Activated T-helper 2 cell treated with anti-CD3 and anti-CD28 coated beads, Interferon-gamma antibody, Interleukin-2, Interleukin-4, amounts not matched to agents 10 μg/mL and 5 μg/mL and 100 μg/mL, durations not matched to agents 14 hours and 24 hours and 36 hours (primary cell): ENCODE results near the gene RASSF5. TPM values are rescaled to one million over a fixed set of nuclear protein-coding genes. Genes with fewer than 3 reads are reported as not detected.
A peak's percentile ranks its signal among the peaks of the same experiment; 100 is the strongest.

Experiments used
- DNase-seq: peaks from one replicate; pipeline ENCODE4 v3.0.0; 2021; ENCODE audit warnings: low spot score
- H3K27ac Mint-ChIP-seq: one replicate; pipeline ENCODE4 v1.8.0; 2021; ENCODE audit warnings: mixed read lengths
- H3K27me3 Mint-ChIP-seq: one replicate; pipeline ENCODE4 v1.8.0; 2021; ENCODE audit warnings: low read depth, mixed read lengths
- H3K36me3 Mint-ChIP-seq: one replicate; pipeline ENCODE4 v1.8.0; 2021; ENCODE audit warnings: low read depth, mixed read lengths
- H3K4me1 Mint-ChIP-seq: one replicate; pipeline ENCODE4 v1.8.0; 2021; ENCODE audit warnings: low read depth, mixed read lengths
- H3K4me3 Mint-ChIP-seq: one replicate; pipeline ENCODE4 v1.8.0; 2021; ENCODE audit warnings: low read depth, mild to moderate bottlenecking, moderate library complexity, mixed read lengths
- H3K9me3 Mint-ChIP-seq: one replicate; pipeline ENCODE4 v1.8.0; 2021; ENCODE audit warnings: mixed read lengths
- intact Hi-C: fragments of 100-400 bp; cut with micrococcal nuclease; formaldehyde crosslinking; loops from one replicate; pipeline ENCODE4 v1.15.1; 2023
- total RNA-seq: library from RNA; stranded (reverse); gene quantifications from 2 replicates; pipeline ENCODE4 v1.2.3, GENCODE V29; 2022

The RASSF5 gene
- total RNA-seq, 1 donor from 2014 or later: 182 TPM

DNA sequence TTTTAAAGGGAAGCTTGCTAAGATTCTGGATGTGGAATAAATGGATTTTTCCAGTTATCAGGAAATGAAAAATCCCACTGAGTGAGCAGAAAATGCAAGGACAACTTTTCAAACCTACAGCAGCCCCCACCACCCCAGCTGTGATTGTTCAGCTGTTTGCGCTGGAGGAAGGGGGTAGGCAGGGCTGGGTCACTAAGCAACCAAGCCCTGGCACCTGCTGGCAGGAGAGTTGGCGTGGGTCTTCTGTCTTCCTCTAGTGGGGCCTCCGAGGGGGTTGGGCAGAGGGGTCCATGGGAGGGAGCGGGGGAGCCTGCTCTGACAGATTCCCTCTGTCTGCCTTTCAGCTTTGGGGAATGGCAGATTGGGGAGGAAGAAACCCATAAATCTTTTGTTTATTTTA lies 59.7 kb downstream of the RASSF5 start:
- Mint-ChIP-seq H3K27me3 (no peaks in the 10 kb centered on the region), H3K4me3 (peak overlapping the region; percentile 67), H3K27ac (peak overlapping the region; percentile 91), H3K9me3 (no peaks in the 10 kb centered on the region), H3K4me1 (peaks cover 89% of the 10 kb centered on the region), H3K36me3 (peaks cover 95% of the 10 kb centered on the region)
- intact Hi-C loops: no loop called here
- DNase-seq: no peak

DNA sequence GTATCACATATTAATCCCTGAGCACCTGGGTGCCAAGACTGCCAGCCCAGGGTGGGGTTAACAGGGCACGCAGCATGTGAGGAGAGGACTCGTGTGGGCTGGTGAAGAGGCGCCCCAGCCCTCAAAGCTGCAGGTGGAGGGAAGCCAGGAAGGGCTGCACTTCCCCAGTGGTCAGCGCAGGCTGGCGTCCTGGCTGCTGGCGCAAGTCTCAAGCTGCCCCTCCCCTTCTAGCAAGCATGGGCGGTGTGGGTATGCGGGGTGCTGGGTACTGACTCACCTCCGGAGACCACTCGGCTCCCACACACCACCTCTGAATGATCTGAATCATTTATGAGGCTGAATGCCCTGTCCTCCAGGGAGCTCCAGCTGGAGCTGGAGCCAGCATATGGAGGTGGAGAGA lies 60.9 kb downstream of the RASSF5 start:
- no peaks in the 10 kb centered on the region for H3K9me3 Mint-ChIP-seq
- peak overlapping the region; percentile 91 for H3K27ac Mint-ChIP-seq
- intact Hi-C loops: no loop called here
- H3K27me3 Mint-ChIP-seq: no peaks in the 10 kb centered on the region
- peak overlapping the region; percentile 41 for H3K4me3 Mint-ChIP-seq
- H3K36me3 Mint-ChIP-seq: peaks cover 93% of the 10 kb centered on the region
- DNase-seq: no peak
- H3K4me1 Mint-ChIP-seq: peaks cover 87% of the 10 kb centered on the region

DNA sequence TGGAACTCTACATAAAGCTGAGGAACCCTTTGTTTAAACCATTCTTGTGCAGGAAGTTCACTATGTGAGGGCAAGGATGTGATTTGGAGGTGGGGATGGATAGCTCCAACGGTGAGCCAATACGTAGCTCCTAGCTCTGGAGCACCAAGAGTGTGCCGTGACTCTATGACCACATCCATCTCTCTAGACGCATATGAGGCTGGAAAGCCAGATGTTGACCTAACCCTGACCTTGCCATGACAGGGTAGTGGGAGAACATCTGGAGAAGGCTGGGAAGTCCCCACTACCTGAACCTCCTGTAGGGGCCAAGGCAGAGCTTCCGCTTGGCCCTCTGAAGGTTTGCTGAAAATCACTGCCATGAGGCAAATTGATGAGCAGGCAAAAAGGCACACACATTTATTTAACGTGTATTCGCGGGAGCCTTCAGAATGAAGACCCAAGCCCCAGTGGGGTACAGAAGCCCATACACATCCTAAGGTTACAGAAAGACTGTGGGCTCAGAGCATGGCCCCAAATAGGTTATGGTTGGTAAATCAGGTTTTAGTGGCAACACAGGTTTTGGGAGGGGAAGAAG lies 61.5 kb downstream of the RASSF5 start:
- intact Hi-C loops: no loop called here
- DNase-seq: no peak
- Mint-ChIP-seq H3K27ac (peak overlapping the region; percentile 91), H3K4me3 (peak overlapping the region; percentile 4), H3K27me3 (no peaks in the 10 kb centered on the region), H3K36me3 (peaks cover 93% of the 10 kb centered on the region), H3K9me3 (no peaks in the 10 kb centered on the region), H3K4me1 (peaks cover 86% of the 10 kb centered on the region)

DNA sequence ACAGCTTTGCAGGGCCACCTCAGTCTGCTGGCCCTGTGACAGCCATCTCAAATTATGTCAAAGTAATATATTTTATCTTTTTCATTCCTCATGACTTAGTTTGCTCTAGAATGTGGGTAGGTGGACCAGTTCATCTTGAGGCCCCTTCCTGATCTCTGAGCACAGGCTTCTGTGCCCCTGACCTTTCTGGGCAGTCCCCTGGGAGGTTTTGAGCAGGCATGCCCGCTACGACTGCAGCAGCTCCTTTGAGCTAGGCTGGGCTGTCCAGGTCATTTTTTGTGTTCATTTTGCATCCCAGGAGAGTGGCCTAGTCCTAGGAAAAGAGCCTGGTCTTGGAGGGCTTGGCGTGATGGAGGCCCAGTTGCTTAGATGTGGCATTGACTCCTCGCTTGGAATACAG lies 62.2 kb downstream of the RASSF5 start:
- intact Hi-C loops: no loop called here
- H3K27ac Mint-ChIP-seq: peak overlapping the region; percentile 58
- peaks cover 86% of the 10 kb centered on the region for H3K4me1 Mint-ChIP-seq
- H3K9me3 Mint-ChIP-seq: no peaks in the 10 kb centered on the region
- H3K36me3 Mint-ChIP-seq: peaks cover 92% of the 10 kb centered on the region
- no peak overlapping the region for H3K4me3 Mint-ChIP-seq
- DNase-seq: no peak
- no peaks in the 10 kb centered on the region for H3K27me3 Mint-ChIP-seq

DNA sequence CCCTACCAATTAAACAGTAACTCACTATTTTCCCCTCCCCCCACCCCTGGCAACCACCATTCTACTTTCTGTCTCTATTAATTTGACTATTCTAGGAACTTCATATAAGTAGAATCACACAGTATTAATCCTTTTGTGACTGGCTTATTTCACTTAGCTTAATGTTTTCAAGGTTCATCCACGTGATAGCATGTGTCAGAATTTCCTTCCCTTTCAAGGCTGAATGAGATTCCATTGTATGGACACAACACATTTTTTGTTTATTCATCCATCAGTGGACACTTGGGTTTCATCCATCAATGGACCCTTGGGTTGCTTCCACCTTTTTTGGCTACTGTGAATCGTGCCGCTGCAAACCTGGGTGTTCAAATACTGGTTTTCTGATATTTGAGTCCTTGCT lies 63.2 kb downstream of the RASSF5 start:
- intact Hi-C loops: no loop called here
- peaks cover 88% of the 10 kb centered on the region for H3K36me3 Mint-ChIP-seq
- H3K4me3 Mint-ChIP-seq: no peak overlapping the region
- H3K27ac Mint-ChIP-seq: peak overlapping the region; percentile 77
- no peak for DNase-seq
- H3K9me3 Mint-ChIP-seq: no peaks in the 10 kb centered on the region
- H3K4me1 Mint-ChIP-seq: peaks cover 84% of the 10 kb centered on the region
- H3K27me3 Mint-ChIP-seq: no peaks in the 10 kb centered on the region

DNA sequence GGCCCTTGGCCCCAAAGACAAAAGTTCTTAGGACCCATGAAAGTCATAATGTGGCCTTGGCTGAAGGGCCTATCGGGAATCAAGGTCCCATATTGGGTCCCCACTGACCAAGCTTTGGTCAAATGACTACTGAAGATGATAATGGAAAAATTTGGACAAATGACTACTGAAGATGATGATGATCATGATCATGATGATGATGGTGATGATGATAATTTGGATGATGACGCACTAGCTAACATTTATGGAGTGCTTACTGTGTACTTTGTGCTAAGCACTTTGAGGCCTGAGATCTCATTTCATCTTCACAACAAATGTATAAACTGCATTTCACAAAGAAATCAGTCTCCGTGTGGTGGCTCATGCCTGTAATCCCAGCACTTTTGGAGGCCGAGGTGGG lies 65.5 kb downstream of the RASSF5 start:
- intact Hi-C loops: no loop called here
- no peaks in the 10 kb centered on the region for H3K27me3 Mint-ChIP-seq

DNA sequence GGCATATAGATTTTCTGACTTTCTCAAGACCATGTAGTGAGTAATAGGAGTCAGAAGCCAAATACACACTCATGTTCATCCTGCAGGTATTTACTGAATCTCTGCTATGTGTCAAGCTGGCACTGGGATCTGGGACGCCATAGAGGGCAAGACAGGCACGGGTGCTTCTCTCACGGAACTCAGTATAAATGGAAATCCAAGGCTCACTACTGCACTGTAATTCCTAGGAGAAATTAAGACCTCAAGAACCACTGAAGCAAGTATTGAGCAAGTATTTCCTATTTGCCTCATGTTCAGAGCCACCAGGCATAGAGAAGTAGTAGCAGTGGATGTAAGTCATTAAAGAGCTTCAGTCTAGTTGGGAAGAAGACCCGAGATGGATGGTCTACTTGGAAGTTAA lies 66.0 kb downstream of the RASSF5 start:
- no peaks in the 10 kb centered on the region for H3K27me3 Mint-ChIP-seq
- H3K9me3 Mint-ChIP-seq: no peaks in the 10 kb centered on the region
- H3K27ac Mint-ChIP-seq: peak overlapping the region; percentile 98
- H3K36me3 Mint-ChIP-seq: peaks cover 86% of the 10 kb centered on the region
- peaks cover 84% of the 10 kb centered on the region for H3K4me1 Mint-ChIP-seq
- intact Hi-C loops: no loop called here
- DNase-seq: no peak
- peak overlapping the region; percentile 44 for H3K4me3 Mint-ChIP-seq

More for the DNA sequence above, 65.5 kb downstream of the RASSF5 start:
- DNase-seq: no peak
- no peaks in the 10 kb centered on the region for H3K9me3 Mint-ChIP-seq
- H3K4me3 Mint-ChIP-seq: no peak overlapping the region
- H3K36me3 Mint-ChIP-seq: peaks cover 84% of the 10 kb centered on the region
- H3K4me1 Mint-ChIP-seq: peaks cover 83% of the 10 kb centered on the region
- H3K27ac Mint-ChIP-seq: peak overlapping the region; percentile 77

DNA sequence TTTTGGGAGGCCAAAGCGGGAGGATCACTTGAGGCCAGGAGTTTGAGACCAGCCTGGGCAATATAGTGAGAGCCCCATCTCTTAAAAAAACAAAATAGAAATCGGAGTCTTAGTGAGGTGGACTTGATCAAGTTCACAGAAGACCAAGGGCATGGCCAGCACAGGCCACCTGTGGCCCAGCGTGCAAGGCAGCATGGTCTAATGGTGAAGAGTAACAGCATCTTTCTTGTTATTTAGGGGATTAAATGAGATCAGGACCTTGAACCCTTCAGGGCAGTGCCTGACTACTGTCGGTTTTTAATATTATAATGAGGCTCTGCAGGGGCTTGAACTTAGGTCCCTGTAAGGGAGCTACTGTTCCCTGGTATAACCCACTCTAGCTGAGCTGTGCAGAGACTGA lies 66.4 kb downstream of the RASSF5 start:
- H3K4me1 Mint-ChIP-seq: peaks cover 84% of the 10 kb centered on the region
- intact Hi-C loops: loop anchor here (2.0 kb wide), 1 partner anchor 17 kb away; no protein-coding TSS in a partner anchor
- no peaks in the 10 kb centered on the region for H3K9me3 Mint-ChIP-seq
- no peak for DNase-seq
- H3K27me3 Mint-ChIP-seq: no peaks in the 10 kb centered on the region
- H3K4me3 Mint-ChIP-seq: peak overlapping the region; percentile 44
- peak overlapping the region; percentile 98 for H3K27ac Mint-ChIP-seq
- H3K36me3 Mint-ChIP-seq: peaks cover 86% of the 10 kb centered on the region

DNA sequence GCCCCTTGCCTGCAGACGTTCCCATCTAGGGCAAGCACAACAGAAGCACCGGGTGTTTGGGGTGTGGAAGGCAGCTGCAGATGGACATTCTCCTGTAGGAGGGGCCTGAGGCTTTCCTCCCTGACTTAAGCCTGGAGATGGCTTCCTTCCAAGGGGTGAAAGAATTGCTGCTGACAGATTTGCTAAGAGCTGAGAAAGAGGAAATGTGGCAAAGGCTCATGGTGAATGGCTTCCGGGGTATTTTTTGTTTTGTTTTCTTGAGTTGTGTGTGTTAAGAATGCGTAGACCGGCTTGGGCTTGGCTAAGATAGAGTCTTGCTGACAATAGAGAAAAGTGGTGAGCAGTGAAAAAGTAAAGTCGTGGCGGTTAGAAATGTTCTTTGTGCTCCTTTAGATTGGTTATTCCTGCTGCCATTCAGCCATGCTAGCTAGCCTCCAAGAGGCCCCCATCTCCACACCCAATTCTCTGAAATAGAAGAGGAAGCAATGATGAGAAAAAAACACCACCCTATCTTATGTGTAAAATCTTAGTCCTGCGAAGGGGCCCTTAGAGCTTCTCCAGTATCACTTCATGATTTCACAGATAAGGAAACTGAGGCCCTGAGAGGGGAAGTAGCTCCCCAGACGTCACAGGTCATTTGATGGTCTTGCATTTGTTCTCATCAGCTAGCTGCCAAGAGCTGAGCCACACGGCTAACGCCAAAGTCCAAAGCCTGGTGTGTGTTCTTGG lies 68.0 kb downstream of the RASSF5 start:
- H3K27ac Mint-ChIP-seq: peak overlapping the region; percentile 98
- H3K9me3 Mint-ChIP-seq: no peaks in the 10 kb centered on the region
- no peaks in the 10 kb centered on the region for H3K27me3 Mint-ChIP-seq
- peaks cover 89% of the 10 kb centered on the region for H3K36me3 Mint-ChIP-seq
- H3K4me3 Mint-ChIP-seq: peak overlapping the region; percentile 70
- peak; percentile 65 for DNase-seq
- intact Hi-C loops: loop anchor here (2.0 kb wide), 1 partner anchor 15 kb away; no protein-coding TSS in a partner anchor
- peaks cover 86% of the 10 kb centered on the region for H3K4me1 Mint-ChIP-seq

DNA sequence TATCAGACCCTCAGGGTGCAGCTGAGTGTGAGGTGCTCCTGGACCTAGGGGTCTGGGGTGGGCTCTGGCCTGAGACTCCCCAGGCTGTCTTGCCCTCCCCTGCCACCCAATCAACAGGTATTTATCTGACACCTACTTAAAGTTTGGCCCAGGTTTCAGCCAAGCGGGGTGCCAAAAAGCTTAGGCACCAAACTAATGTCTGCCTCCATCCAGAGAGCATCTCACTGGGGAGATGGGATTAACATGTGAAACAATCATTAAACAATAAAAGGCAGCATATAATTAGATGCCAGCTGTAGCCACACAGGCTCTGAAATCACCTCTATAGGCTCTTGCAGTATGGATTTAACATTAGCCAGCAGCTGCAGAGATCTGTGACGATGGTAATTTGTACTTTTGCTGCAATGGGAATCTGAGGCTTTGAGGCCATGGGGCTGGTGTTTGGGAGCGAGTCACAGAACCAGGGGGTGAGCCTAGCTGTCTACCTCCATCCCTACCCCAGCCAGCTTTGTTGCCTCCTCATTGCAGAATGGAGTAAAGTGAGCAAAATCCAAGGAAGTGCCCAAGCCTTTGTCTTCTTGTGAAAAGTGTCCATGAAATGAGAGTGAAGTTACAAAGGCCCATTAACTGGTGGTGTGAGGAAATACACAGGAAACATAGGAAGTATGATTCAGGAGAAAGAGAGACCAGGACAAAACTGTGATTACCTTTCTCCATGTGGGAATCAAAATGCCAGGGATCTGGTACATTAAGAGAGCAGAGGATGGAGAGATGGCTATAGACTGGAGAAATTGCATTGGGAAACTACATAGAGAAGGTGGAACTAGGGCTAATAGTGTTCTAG lies 68.8 kb downstream of the RASSF5 start:
- peaks cover 89% of the 10 kb centered on the region for H3K36me3 Mint-ChIP-seq
- intact Hi-C loops: loop anchor here (2.0 kb wide), 1 partner anchor 15 kb away; no protein-coding TSS in a partner anchor
- H3K27ac Mint-ChIP-seq: peak overlapping the region; percentile 98
- H3K4me1 Mint-ChIP-seq: peaks cover 92% of the 10 kb centered on the region
- no peak for DNase-seq
- peak overlapping the region; percentile 70 for H3K4me3 Mint-ChIP-seq
- H3K9me3 Mint-ChIP-seq: no peaks in the 10 kb centered on the region
- no peaks in the 10 kb centered on the region for H3K27me3 Mint-ChIP-seq

DNA sequence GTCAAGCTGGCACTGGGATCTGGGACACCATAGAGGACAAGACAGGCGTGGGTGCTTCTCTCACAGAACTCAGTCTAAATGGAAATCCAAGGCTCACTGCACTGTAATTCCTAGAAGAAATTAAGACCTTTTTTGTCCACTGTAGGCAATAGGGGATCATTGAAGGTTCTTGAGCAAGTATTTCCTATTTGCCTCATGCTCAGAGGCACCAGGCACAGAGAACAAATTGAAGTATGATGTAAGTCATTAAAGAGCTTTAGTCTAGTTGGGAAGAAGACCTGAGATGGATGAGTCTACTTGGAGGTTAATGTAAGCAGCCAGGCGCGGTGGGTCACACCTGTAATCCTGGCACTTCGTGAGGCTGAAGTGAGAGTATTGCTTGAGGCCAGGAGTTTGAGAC lies 70.3 kb downstream of the RASSF5 start:
- H3K36me3 Mint-ChIP-seq: peaks cover 89% of the 10 kb centered on the region
- no peak for DNase-seq

DNA sequence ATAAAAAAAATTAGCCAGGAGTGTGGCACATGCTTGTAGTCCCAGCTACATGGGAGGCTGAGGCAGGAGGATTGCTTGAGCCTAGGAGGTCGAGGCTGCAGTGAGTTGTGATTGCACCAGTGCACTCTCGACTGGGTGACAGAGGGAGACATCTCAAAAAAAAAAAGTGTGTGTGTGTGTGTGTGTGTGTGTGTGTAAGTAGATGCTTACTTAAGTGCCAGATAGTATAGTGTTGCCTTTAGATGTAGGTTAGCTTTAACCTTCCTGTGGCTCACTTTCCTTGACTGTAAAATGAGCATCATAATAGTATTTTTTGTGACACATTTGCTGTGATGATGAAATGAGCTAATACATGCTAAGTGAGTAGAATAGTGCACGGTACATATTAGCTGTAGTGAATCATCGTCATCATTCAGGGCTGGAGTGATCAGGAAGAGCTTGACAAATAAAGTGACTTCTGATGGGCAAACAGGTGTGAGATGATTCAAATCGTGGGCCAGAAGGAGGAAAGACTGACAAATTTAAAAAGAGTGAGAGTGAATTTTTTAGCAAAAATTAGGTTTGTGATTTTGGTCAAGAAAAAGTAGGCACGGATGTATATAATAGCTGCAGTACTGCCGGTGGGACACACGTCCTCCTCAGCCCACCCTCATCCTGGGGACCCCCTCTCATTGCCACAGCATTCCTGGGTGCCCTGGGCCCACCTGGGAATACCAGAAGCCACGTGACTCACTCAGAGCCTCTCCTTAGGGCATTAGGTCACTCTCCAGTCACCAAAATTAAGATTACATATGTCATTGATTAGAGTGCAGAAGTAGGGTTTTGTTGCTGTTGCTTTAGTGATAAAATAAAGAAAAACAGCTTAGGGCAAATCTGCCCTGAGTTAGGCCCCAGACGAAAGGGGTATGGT lies 71.0 kb downstream of the RASSF5 start:
- Mint-ChIP-seq H3K27ac (peak overlapping the region; percentile 98), H3K9me3 (no peaks in the 10 kb centered on the region), H3K4me3 (peak overlapping the region; percentile 55), H3K36me3 (peaks cover 89% of the 10 kb centered on the region), H3K4me1 (peaks cover 96% of the 10 kb centered on the region), H3K27me3 (no peaks in the 10 kb centered on the region)
- intact Hi-C loops: no loop called here
- no peak for DNase-seq

More for the DNA sequence above, 70.3 kb downstream of the RASSF5 start:
- H3K27ac Mint-ChIP-seq: peak overlapping the region; percentile 98
- no peaks in the 10 kb centered on the region for H3K27me3 Mint-ChIP-seq
- no peaks in the 10 kb centered on the region for H3K9me3 Mint-ChIP-seq
- H3K4me3 Mint-ChIP-seq: peak overlapping the region; percentile 55
- intact Hi-C loops: no loop called here
- peaks cover 95% of the 10 kb centered on the region for H3K4me1 Mint-ChIP-seq
